ENCODE data around the gene AMPD1. TPM values are rescaled to one million over a fixed set of nuclear protein-coding genes. Genes with fewer than 3 reads are reported as not detected.

Gene AMPD1
- total and polyA plus RNA-seq, 2 donors (not counting 1 experiment from before 2014, with no cell fraction given): 0.18 TPM; not detected in 1

DNA sequence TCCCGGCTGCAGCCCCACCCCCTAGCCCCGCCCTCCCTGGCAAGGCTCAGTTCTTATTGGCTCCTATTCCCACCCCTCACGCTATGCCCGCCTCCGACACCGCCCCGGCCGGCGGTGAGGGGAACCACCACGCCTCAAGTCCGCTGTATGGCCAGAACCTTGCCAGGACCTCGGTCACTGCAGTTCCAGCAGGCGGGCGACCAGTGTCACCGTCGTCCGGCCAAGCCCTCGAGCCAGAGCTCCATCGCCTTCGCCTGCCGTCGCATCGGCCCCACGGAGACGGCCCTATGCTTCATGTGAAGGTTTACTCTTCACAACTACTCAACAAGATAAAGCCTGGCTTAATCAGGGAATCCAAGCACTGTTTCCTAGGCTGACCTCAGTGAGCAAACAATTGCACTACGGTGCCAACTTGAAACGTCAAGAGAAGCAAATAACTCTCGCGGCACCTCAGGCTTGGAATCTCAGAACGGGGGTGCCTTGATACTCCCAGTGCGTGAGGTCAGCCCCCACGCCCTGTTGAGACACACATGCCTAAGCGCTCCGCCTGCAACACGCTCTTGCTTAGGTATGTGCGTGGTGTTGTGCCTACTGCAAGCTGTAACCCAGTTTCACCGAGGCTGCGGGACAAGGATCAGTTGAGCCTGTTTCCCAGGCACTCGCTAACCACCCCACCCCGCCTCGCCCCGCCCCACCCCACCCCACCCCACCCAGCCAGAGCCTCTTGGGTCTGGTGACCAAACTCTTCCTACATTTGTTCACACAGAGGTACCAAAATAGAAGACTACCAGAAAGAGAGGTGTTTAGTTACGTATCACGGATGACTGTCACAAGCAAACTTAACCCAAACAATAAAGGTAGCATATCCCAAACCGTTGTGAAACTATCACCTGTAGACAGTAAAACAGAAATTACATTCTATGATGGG, 25.0 kb downstream of the AMPD1 start:
- Histone ChIP-seq H4K20me1 (ENCODE audit: control insufficient read depth, insufficient read depth, low read length, poor library complexity, severe bottlenecking) (no peaks in the 10 kb centered on the region), H3K4me2 (replicated peaks; ENCODE audit: low read depth, low read length, poor library complexity, severe bottlenecking) (peak overlapping the region; percentile 91), H3K79me2 (ENCODE audit: control insufficient read depth, insufficient read depth, low read length) (no peaks in the 10 kb centered on the region), H3K4me1 (ENCODE audit: control insufficient read depth in 2 of 2, insufficient read depth in 2 of 2, low read length in 2 of 2) (peaks cover 6 to 14% of the 10 kb centered on the region in 2 donors), H2AFZ (ENCODE audit: insufficient read depth, low read depth, low read length, poor library complexity, severe bottlenecking) (peak overlapping the region; percentile 93), H3K36me3 (replicated peaks in 1 of 2; ENCODE audit: control extremely low read depth in 1 of 2, control insufficient read depth in 1 of 2, extremely low read depth in 1 of 2, insufficient read depth in 2 of 2, low read length in 1 of 2) (no peaks in the 10 kb centered on the region), H3K27me3 (replicated peaks in 1 of 4; ENCODE audit: control extremely low read depth in 1 of 4, control insufficient read depth in 3 of 4, insufficient read depth in 4 of 4, low read length in 3 of 4) (peaks cover 0 to 6% (median 0%) of the 10 kb centered on the region in 4 experiments), H3K4me3 (ENCODE audit: control extremely low read depth in 1 of 5, extremely low read depth in 1 of 5, insufficient read depth in 1 of 5, low read depth in 2 of 5, low read length in 4 of 5) (peak overlapping the region; percentile 65 to 84 (median 72)), H3K9ac (ENCODE audit: low read length) (peak overlapping the region; percentile 74), H3K9me3 (ENCODE audit: control extremely low read depth in 1 of 3, control insufficient read depth in 2 of 3, insufficient read depth in 1 of 3, low read length in 2 of 3) (no peaks in the 10 kb centered on the region), H3K27ac (ENCODE audit: low read length in 2 of 2) (no peak overlapping the region)
- TF ChIP-seq EZH2 (IDR thresholded peaks at IDR 0.05; ENCODE audit: borderline replicate concordance, insufficient read depth, low read depth, low read length, poor library complexity, severe bottlenecking) (no peak), CTCF (IDR thresholded peaks at IDR 0.05) (no peak)
- peak; percentile 91 for DNase-seq
- no peaks in the 10 kb centered on the region for H3K9me3 Mint-ChIP-seq (ENCODE audit: insufficient read depth)
- peaks cover 45% of the 10 kb centered on the region for H3K27me3 Mint-ChIP-seq
- peak; percentile 99 for ATAC-seq (ENCODE audit: low read depth)
- intact Hi-C loops (cut with micrococcal nuclease): loop anchor here (1.0 kb wide), 5 partner anchors 46 to 324 kb away; partner anchors contain the start of genes BCAS2, NRAS, SIKE1 and TRIM33
- ChIA-PET CTCF (interaction anchor here (0.6 kb wide), 1 partner anchor 111 kb away, joined by 3 read pairs; no protein-coding TSS in a partner anchor), POLR2A (interaction anchor here (0.5 to 1.3 kb wide), 2 partner anchors 46 to 692 kb away, joined by 3 to 4 read pairs; no protein-coding TSS in a partner anchor)
- peak overlapping the region; percentile 73 for H3K27ac Mint-ChIP-seq
- WGBS (ENCODE audit: insufficient coverage): 2% methylated on average over 35 of the region's 45 CpGs
- H3K4me3 Mint-ChIP-seq: peak overlapping the region; percentile 99
- peaks cover 14% of the 10 kb centered on the region for H3K4me1 Mint-ChIP-seq

All from B cell (primary cell).